Urinary bladder (tissue), 4 donors: ENCODE results near the gene RAP1GAP2. TPM values are rescaled to one million over a fixed set of nuclear protein-coding genes. Genes with fewer than 3 reads are reported as not detected.
"Not testable (repeated sequence)": the region's sequence is repeated elsewhere in the genome, so short reads cannot be mapped to it uniquely, and the experiment has no call there.

Experiments used
- DNase-seq: peaks from one replicate; pipeline ENCODE4 v3.0.0-alpha.2; 2015; ENCODE audit errors: extremely low spot score
- H3K27ac ChIP-seq: one replicate; pipeline ENCODE4 v1.5.1; 2013; ENCODE audit warnings: low read depth, mild to moderate bottlenecking, moderate library complexity
- H3K36me3 ChIP-seq: one replicate; pipeline ENCODE4 v1.6.1; 2013; ENCODE audit warnings: mild to moderate bottlenecking, moderate library complexity; ENCODE audit not compliant: insufficient read depth
- H3K4me1 ChIP-seq: one replicate; pipeline ENCODE4 v1.6.1; 2013; ENCODE audit warnings: mild to moderate bottlenecking, moderate library complexity; ENCODE audit not compliant: insufficient read depth
- H3K4me3 ChIP-seq: one replicate; pipeline ENCODE4 v1.5.1; 2013; ENCODE audit warnings: low read depth, low read length
- WGBS: extraction: QIAGEN DNeasy Blood & Tissue Kit; methylation state at CpG from one replicate; pipeline ENCODE4 v1.1.7; 2013; 5-methylcytosine and 5-hydroxymethylcytosine counted together
- polyA plus RNA-seq: library from polyadenylated mRNA; stranded (reverse); fragments of 200-250 nt; gene quantifications from one replicate; pipeline ENCODE4 v1.2.3, GENCODE V29; 2013
- total RNA-seq: library from RNA; depleted of rRNA; stranded (reverse); fragments of >200 nt; gene quantifications from one replicate; pipeline ENCODE4 v1.2.3, GENCODE V29; 2014
- donor health status: healthy with polysubstance abuse.
- donor health status: healthy.

Gene RAP1GAP2
- total and polyA plus RNA-seq, 2 donors = 3.7 to 3.9 TPM

DNA sequence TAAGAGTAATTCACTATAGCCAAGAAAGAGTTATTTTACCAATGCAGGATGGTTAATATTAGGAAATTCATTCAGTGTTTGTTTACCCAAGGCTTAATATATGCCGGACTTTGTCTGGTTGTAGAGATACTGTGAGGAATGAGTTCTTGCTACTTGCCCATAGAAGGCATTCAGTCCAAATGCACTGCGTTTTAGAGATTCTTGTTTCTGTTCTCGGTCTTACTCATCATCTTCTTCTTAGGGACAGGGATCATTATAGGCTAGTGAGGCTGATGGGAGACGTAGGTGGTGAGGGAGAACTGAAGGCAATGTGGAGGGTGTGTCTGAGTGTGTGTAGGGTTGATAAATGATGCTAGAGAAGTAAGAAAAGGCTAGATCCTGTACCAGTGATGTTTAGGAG, 176.5 kb downstream of the RAP1GAP2 start:
- H3K4me1 ChIP-seq = no peaks in the 10 kb centered on the region
- DNase-seq = no peak
- no peaks in the 10 kb centered on the region for H3K36me3 ChIP-seq
- 55% methylated on average over 4 of the region's 4 CpGs for WGBS
- no peak overlapping the region for H3K27ac ChIP-seq
- no peak overlapping the region for H3K4me3 ChIP-seq

DNA sequence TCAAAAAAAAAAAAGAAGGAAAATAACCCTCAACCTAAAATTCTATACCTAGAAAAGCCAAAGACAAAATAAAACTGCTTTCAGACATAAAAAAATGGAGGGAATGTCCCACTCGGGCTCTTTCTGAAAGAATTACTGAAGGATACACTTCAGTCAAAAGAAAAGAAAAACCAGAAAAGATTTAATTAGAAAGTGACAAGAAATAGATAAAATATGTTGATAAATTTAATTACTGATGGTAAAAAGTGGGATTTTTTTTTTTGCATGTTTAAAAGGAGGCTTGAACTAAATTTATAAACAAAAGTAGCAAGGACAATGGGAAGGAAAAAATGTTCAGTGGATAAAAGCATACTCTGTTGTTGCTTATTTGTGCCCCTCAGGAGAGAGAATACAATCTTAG, 178.1 kb downstream of the RAP1GAP2 start:
- Histone ChIP-seq H3K27ac (no peak overlapping the region), H3K4me3 (no peak overlapping the region), H3K4me1 (no peaks in the 10 kb centered on the region), H3K36me3 (no peaks in the 10 kb centered on the region)
- DNase-seq = no peak
- 84% methylated on average over 1 of the region's 1 CpG for WGBS

- Histone ChIP-seq H3K27ac (no peak overlapping the region), H3K4me3 (no peak overlapping the region), H3K36me3 (no peaks in the 10 kb centered on the region), H3K4me1 (no peaks in the 10 kb centered on the region)
- WGBS = 71% methylated on average over 8 of the region's 8 CpGs
- DNase-seq = no peak
These were observed 179.3 kb downstream of the RAP1GAP2 start for GRCh38 chr17:2975469-2975958.

DNA sequence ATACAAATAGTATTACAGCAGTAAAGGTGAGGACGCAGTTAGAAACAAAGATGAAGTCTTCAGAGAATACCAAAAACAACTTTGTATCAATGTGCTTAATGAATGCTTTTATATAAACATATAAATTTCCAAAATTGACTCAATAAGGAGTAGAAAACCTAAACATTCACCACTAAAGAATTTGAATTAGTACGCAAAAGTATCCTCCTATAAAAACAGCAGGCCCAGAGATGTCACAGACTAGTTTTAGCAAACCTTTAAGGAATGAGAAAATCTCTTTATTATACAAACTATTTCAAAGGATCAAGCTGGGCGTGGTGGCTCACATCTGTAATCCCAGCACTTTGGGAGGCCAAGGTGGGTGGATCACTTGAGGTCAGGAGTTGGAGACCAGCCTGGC, 180.9 kb downstream of the RAP1GAP2 start:
- Histone ChIP-seq H3K36me3 (no peaks in the 10 kb centered on the region), H3K4me3 (no peak overlapping the region), H3K27ac (no peak overlapping the region), H3K4me1 (no peaks in the 10 kb centered on the region)
- DNase-seq = no peak
- 82% methylated on average over 3 of the region's 3 CpGs for WGBS

- no peak overlapping the region for H3K4me3 ChIP-seq
- no peak for DNase-seq
- no peak overlapping the region for H3K27ac ChIP-seq
- no peaks in the 10 kb centered on the region for H3K4me1 ChIP-seq
- 89% methylated on average over 9 of the region's 9 CpGs for WGBS
- H3K36me3 ChIP-seq = no peaks in the 10 kb centered on the region
These were observed 181.9 kb downstream of the RAP1GAP2 start for GRCh38 chr17:2978116-2978515.

DNA sequence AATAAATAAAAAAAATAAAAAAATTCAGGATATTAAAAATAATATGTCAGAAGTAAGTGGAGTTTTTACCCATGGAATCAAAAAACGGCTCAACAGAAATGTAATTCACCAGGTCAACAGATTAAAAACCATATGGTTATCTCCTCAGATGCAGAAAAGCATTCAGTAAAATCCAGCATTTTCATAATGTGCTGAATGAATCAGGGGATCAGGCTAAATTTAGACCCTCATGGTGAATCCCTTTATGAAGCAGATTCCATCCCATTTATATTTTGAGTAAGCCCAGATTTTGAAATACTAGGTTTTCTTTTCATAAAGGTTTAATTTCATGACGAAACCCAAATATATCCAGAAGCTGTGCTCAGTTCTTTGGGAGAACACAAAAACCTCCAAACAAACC, 182.8 kb downstream of the RAP1GAP2 start:
- 84% methylated on average over 2 of the region's 2 CpGs for WGBS
- Histone ChIP-seq H3K4me1 (no peaks in the 10 kb centered on the region), H3K4me3 (no peak overlapping the region), H3K36me3 (no peaks in the 10 kb centered on the region), H3K27ac (no peak overlapping the region)
- no peak for DNase-seq

DNA sequence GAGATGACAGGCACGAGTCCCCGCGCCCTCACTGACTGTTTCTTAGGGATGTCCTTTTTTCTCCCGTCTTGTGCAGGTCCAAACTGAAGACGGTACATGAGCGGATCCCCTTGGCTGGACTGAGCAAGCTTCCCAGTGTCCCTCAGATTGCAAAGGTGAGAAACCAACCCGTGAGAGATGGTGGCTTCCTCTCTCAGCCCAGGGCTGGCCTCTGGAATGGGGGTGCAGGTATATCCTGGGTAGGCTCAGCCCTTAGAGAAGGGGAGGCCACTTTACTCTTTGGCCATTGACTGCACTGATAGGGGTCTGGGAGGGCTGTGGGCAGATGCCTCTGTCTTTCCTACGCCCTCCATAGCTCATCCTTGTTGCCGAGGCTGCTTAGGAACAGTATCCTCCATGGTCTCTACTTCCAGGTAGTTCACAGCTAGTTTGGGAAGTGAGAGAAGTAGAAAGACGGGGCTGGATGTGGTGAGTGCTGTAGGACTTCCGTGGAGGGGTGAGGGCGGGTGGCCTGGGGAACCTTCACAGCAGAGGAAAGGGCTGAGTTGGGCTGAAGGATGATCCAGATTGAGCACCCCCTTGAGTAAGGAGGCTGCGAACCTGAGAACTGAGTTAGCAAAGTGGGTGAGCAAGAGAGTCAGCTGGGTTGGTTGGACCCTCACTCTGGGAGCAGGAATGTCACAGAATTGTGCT, 184.1 kb downstream of the RAP1GAP2 start:
- no peak overlapping the region for H3K27ac ChIP-seq

GRCh38 chr17:2980904-2981246, 184.6 kb downstream of the RAP1GAP2 start:
- Histone ChIP-seq H3K27ac (no peak overlapping the region), H3K36me3 (no peaks in the 10 kb centered on the region), H3K4me3 (no peak overlapping the region), H3K4me1 (no peaks in the 10 kb centered on the region)
- DNase-seq = no peak
- 86% methylated on average over 8 of the region's 8 CpGs for WGBS

More for the DNA sequence above, 184.1 kb downstream of the RAP1GAP2 start:
- Histone ChIP-seq H3K36me3 (no peaks in the 10 kb centered on the region), H3K4me1 (no peaks in the 10 kb centered on the region), H3K4me3 (no peak overlapping the region)
- DNase-seq = no peak
- WGBS = 95% methylated on average over 13 of the region's 13 CpGs

DNA sequence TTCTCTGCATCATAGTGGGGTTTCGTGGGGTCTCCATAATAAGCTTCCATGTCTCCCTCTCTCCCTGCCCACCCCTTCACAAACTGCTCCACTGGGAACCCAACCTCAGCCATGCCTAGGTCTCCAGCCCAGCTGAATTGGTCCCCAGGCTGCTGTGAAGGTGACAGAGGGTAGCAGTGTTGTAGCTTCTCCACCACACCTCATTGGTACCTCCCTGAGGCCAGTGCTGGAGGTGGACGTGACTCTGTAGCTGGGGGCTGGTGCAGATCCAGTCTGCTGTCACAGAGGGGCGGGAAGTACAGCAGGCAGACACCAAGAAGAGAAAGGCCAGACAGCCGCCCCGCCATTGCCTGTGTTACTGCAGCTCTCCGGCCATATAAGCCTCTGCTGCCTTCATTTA, 185.1 kb downstream of the RAP1GAP2 start:
- H3K36me3 ChIP-seq = no peaks in the 10 kb centered on the region
- no peak overlapping the region for H3K27ac ChIP-seq
- WGBS = 78% methylated on average over 6 of the region's 6 CpGs
- no peak for DNase-seq
- H3K4me3 ChIP-seq = no peak overlapping the region
- no peaks in the 10 kb centered on the region for H3K4me1 ChIP-seq

DNA sequence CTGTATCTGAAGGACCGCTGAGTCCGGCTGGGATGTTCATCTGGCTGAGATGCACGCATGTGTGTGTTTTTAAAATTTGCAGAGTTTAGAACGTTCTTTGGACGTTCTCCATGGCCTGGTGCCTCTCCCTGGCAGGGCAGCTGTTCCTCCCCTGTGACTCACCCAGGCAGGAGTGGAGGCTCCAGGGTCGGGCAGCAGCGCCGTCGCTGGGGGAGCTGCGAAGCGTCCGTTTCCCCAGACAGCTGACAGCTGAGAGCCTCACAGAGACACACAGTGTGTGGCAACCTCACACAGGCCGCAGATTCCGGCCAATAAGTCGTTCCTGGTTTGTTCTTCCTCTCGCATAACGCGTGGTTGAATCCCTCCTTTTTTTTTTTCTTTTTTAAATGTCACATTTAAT, 186.6 kb downstream of the RAP1GAP2 start:
- Histone ChIP-seq H3K4me1 (no peaks in the 10 kb centered on the region), H3K27ac (peak overlapping the region; percentile 3), H3K36me3 (no peaks in the 10 kb centered on the region), H3K4me3 (no peak overlapping the region)
- DNase-seq = no peak
- WGBS = 22% methylated on average over 18 of the region's 18 CpGs

- no peak for DNase-seq
- Histone ChIP-seq H3K27ac (peak overlapping the region; percentile 3), H3K4me3 (no peak overlapping the region), H3K36me3 (no peaks in the 10 kb centered on the region), H3K4me1 (no peaks in the 10 kb centered on the region)
- 63% methylated on average over 9 of the region's 9 CpGs for WGBS
These were observed 187.0 kb downstream of the RAP1GAP2 start for GRCh38 chr17:2983255-2983654.

- 83% methylated on average over 5 of the region's 5 CpGs for WGBS
- H3K36me3 ChIP-seq = no peaks in the 10 kb centered on the region
- no peaks in the 10 kb centered on the region for H3K4me1 ChIP-seq
- no peak for DNase-seq
- H3K4me3 ChIP-seq = no peak overlapping the region
- H3K27ac ChIP-seq = no peak overlapping the region
These were observed 189.1 kb downstream of the RAP1GAP2 start for GRCh38 chr17:2985318-2985717.

DNA sequence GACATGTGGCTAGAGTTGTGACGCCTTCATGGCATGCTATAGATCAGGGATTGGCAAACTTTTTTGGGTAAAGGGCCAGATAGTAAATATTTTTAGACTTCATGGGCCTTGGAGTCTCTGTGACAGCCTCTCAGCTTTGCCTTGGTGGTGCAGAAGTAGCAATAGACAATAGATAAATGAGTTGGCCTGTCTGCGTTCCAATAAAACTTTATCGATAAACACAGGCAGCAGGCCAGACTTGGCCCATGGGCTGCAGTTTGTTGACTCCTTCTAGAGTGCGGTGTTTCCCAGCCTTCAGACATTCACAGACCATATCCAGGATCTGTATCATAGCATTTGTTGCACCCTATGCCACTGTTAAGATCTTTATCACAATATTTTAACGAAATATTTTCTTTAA, 190.7 kb downstream of the RAP1GAP2 start:
- H3K4me1 ChIP-seq = no peaks in the 10 kb centered on the region
- no peaks in the 10 kb centered on the region for H3K36me3 ChIP-seq
- DNase-seq = no peak
- no peak overlapping the region for H3K4me3 ChIP-seq
- 90% methylated on average over 5 of the region's 5 CpGs for WGBS
- no peak overlapping the region for H3K27ac ChIP-seq

GRCh38 chr17:2989396-2989795, 193.2 kb downstream of the RAP1GAP2 start:
- H3K4me3 ChIP-seq, H3K4me1 ChIP-seq, H3K36me3 ChIP-seq, DNase-seq, H3K27ac ChIP-seq: not testable (repeated sequence)
- 91% methylated on average over 11 of the region's 11 CpGs for WGBS

DNA sequence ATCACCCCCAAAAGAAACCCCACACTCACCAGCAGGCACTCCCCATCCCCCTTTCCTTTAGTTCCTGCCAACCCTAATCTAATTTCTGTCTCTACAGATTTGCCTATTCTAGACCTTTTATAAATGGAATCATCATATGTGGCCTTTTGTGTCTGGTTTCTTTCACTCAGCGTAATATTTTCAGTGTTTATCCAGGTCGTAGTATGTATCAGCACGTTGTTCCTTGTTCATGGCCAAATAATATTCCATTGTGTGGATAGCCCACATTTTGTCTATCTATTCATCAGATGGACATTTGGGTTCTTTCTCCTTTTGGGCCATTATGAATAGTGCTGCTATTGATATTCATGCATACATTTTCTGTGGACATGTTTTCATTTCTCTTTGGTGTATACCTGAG, 193.6 kb downstream of the RAP1GAP2 start:
- Histone ChIP-seq H3K36me3 (no peaks in the 10 kb centered on the region), H3K27ac (no peak overlapping the region), H3K4me3 (no peak overlapping the region), H3K4me1 (no peaks in the 10 kb centered on the region)
- 79% methylated on average over 3 of the region's 3 CpGs for WGBS
- no peak for DNase-seq
